Measurements from ENCODE around the gene TM4SF1.

DNA sequence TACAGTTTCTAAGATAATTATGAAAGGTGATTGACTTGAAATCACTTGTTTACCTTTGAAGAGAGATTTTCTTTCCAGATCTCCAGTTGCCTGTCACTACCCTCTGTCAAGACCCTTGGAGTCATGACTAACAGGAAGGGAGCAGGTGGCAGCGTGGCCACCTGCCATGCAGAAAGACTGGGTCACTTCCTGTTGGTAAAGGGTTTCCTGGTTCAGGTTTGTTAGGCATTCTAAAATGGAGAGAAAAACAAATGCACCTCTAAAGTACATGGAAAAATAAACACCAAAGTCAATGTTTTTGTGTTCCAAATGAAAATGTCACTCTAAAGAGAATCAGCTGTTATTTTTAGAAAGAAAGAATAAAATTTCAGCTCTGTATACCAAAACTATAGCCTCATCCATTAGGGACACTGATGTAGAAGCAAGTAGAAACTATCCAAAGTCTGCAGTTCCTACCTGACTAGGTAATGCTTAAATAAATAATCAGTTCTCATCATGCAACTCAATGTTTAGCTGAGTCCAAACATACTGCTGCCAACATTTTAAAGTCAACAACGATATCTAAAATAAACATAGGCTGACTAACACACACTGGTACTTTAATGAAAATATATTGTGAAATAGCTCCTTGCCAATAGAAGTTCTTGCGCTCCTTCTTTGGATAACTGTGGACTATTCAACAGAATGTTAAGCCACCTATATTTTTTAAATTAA, 23.9 kb upstream of the TM4SF1 start:
- TF ChIP-seq, protein P1, sequence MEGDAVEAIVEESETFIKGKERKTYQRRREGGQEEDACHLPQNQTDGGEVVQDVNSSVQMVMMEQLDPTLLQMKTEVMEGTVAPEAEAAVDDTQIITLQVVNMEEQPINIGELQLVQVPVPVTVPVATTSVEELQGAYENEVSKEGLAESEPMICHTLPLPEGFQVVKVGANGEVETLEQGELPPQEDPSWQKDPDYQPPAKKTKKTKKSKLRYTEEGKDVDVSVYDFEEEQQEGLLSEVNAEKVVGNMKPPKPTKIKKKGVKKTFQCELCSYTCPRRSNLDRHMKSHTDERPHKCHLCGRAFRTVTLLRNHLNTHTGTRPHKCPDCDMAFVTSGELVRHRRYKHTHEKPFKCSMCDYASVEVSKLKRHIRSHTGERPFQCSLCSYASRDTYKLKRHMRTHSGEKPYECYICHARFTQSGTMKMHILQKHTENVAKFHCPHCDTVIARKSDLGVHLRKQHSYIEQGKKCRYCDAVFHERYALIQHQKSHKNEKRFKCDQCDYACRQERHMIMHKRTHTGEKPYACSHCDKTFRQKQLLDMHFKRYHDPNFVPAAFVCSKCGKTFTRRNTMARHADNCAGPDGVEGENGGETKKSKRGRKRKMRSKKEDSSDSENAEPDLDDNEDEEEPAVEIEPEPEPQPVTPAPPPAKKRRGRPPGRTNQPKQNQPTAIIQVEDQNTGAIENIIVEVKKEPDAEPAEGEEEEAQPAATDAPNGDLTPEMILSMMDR (IDR thresholded peaks at IDR 0.05; ENCODE audit: low read length): no peak
- TF ChIP-seq EZH2phosphoT487 (IDR thresholded peaks at IDR 0.05; ENCODE audit: low read length): no peak

Measured in MM.1S (cell line).